GM10266 (cell line): ENCODE measurements around the gene ESPNL.

Experiments used
- DNase-seq: peaks from one replicate; pipeline ENCODE4 v3.0.0; 2012; ENCODE audit errors: extremely low spot score
- TF ChIP-seq, protein P1 (sequence below): IDR thresholded peaks from 2 replicates; pipeline ENCODE4 v1.5.1; 2012; ENCODE audit warnings: mild to moderate bottlenecking, low read depth; ENCODE audit not compliant: control insufficient read depth, insufficient read depth; ENCODE audit errors: missing control alignments

ESPNL gene

DNA sequence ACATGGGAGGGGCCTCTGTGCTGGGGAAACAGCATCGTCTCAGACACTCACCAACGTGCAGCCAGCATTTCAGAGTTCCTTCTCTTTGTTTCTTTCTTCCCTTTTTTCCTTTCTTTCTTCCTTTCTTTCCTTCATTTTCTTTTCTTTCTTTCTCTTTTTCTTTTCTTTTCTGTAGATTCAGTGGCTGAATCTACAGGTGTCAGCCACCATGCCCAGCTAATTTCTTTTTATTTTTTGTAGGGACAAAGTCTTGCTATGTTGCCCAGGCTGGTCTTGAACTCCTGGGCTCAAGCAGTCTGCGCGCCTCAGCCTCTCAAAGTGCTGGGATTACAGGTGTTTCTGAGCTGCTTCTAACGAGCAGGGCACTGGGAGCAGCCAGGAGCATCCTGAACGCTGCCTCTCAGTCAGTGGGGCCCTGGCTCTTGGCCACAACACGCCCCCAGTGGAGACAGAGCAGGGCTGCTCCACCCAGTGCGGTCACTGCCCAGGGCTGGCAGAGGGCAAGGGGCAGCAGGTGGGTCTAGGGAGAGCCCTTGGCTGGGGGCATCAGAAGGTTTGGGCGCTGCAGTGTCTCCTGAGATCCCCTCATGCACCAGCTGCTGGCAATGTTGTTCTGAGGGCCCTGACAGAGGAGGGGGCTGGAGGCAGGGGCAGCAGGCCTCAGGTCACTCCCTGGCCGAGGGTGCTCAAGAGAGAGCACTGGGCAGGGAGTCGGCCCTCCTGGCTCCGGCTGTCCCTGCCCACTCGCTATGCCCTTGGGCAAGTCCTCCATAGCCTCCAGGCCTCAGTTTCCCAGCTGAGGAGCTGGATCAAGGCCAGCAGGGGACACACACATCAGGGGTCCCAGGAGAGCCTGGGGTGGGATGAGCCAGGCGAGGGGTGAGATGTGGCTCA lies 33.6 kb downstream of the ESPNL start:
- no peak for DNase-seq
- TF ChIP-seq, protein P1, sequence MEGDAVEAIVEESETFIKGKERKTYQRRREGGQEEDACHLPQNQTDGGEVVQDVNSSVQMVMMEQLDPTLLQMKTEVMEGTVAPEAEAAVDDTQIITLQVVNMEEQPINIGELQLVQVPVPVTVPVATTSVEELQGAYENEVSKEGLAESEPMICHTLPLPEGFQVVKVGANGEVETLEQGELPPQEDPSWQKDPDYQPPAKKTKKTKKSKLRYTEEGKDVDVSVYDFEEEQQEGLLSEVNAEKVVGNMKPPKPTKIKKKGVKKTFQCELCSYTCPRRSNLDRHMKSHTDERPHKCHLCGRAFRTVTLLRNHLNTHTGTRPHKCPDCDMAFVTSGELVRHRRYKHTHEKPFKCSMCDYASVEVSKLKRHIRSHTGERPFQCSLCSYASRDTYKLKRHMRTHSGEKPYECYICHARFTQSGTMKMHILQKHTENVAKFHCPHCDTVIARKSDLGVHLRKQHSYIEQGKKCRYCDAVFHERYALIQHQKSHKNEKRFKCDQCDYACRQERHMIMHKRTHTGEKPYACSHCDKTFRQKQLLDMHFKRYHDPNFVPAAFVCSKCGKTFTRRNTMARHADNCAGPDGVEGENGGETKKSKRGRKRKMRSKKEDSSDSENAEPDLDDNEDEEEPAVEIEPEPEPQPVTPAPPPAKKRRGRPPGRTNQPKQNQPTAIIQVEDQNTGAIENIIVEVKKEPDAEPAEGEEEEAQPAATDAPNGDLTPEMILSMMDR = no peak

DNA sequence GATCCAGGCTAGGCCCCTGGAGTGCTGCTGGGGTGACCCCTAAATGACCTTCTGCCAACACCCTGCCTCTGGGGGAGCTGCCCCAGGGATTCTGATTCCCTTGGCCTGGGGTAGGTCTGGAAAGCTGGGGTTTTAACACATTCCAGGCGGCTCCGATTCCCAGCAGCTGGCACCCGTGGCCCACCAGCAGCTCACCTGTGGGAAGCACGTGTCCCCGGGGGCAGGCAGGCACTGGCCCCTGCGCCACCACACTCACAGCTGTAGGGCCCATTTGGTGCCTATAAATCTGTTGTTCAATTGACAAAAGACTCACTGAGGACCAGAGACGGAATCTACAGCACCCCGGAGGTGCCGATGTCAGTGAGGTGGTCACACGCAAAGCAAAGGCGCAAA lies 34.2 kb downstream of the ESPNL start:
- TF ChIP-seq, protein P1 = no peak
- DNase-seq = no peak

DNA sequence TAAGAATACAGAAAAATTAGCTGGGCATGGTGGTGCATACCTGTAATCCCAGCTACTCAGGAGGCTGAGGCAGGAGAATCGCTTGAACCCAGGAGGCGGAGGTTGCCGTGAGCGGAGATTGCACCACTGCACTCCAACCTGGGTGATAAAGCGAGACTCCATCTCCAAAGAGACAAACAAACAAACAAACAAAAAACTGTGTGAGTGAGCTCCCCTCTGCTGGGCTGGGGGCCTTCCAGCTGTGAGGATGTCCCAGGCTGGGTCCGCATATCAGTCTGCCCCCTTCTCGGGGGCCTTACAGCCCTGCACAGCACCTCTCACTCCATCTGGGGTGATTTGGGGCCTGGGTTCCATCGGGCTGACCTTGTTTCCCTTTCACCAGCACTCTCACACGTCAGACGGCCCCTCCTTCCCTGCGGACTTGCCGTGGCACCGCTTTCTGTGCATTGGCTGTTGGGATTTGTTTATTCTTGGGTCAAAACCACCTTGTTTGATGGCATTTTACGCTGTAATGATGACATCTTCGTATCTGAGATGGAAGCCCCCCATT lies 35.5 kb downstream of the ESPNL start:
- DNase-seq = no peak
- TF ChIP-seq, protein P1 = no peak

DNA sequence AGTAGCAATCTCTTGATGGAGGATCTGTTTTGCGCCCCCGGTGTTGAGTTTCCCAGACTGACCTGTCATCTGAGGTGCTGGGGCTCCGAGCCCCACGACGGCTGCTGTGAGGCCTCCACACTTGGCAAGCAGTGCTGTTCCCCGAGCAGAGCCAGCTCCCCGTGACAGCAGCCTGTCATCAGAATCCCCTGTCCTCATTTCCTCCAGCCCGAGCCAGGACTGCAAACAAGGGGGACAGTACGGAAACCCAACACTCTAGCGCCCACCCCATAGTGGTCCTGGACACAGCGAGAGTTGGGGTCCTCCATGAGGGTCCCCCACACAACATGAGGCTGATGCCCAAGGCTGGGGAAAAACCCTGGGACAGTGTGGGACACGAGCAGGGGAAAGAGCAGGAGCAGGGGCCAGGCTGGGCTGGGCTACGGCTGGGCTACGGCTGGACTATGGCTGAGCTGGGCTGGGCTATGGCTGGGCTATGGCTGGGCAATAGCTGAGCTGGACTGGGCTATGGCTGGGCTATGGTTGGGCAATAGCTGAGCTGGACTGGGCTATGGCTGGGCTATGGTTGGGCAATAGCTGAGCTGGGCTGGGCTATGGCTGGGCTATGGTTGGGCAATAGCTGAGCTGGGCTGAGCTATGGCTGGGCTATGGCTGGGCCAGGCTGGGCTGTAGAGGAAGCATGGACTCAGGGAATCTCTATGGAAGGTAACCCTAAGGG lies 36.8 kb downstream of the ESPNL start:
- TF ChIP-seq, protein P1 = no peak
- DNase-seq = no peak

DNA sequence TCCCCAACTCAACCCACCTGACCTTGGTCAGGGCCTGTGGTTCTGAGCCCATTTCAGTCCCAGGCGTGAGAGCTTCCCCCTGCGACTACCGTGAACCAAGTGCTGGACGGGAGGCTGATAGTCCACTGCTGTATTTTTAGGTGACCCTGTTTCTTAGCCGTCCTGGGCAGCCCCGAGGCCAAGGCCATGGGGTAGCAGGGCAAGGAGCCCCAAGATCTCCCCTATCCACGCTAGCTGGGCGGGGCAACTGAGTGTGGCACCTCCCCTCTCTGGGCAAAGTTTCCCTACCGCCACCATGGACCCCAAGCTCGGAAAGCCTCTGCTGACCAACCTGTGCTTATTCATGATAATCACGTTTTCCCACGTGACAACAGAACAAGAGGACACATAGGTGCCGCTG lies 37.7 kb downstream of the ESPNL start:
- TF ChIP-seq, protein P1 = no peak
- DNase-seq = no peak

DNA sequence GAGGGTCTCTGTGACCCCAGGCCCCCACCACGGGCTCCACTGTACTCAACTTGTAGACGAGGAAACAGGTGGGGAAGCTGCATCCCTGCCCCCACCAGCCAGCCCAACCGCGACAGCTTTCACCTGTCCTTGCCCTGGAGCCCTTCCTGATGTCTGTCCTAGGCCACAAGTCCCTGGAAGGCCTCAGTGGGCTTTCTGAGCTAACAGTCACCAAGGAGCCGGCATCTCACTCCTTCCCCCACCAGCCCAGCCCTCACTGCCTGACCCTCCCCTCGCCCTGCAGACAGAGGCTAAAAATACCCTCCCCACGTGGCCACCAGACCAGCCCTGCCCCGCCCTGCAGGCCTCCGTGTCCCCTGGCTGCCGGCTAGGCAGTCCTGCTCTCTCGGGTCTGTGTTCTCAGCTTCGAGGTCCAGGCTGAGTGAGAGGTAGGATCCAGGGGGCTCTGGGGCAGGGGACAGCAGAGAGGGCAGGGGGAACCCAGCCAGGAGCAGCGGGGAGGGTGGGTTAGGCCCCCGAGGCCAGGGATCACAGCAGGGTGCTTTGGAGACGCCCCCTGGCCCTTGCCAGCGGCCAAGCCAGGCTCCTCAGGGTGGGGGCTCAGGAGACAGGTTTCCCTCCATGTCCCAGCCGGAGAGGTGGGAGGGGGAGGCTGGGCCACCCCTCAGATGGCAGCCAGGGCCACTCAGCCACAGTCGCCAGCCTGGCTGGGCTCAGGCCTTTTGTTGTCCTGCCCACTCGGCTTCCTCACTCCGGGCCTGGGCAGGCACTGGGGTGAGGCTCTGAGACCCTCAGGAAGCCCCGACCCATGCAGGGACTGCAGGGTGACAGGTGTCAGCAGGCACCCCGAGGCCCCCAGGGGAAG lies 38.4 kb downstream of the ESPNL start, which contains the start of gene KLHL30:
Gene KLHL30, plus strand, starts transcription at position 338 of the 865 bp plus-strand sequence. CDS start 2,087 bp downstream, outside the sequence.
- TF ChIP-seq, protein P1 = no peak
- DNase-seq = no peak
